Measurements from ENCODE around the gene NTSR1.

Gene NTSR1

DNA sequence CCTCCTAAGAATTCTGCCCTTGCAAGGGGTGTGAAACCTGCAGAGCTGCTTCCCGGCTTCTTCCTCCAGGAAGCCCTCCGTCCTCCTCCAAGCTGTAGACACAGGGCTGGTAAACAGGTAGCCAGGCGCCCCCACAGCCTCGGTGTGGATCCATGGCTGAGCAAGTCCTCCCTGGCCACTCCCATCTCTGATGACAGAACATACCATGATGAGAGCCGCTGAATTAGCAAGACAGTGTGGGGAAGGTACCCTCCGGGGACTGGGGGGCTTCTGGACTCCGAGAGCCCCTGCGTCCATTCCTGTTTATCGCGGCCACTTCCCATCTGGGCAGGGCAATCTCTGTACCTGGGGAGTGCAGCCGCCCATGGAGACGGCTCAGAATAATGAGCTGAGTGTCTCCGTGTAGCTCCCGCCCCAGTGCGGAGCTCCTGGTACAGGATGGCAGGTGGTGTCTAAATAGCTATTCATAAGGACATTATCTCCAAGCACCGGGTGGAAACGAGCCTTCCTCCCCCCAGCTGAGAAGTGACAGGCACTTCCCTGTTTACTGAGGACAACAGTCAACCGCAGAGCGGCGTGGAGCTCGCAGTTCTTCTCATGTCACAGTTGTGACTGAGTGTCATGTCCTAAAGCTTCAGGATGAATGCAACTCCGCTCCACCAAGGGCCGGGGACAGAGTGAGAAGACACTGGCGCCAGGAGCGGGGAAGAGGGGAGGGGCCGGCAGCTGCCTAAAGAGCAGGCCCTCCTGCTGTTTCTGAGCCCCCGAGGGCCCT is 22.7 kb upstream of the NTSR1 start:
- no peaks in the 10 kb centered on the region for H3K9me3 ChIP-seq (ENCODE audit: severe bottlenecking)
- H3K4me3 ChIP-seq (ENCODE audit: severe bottlenecking), result no peak overlapping the region
- DNase-seq (ENCODE audit: low spot score) (no peak), ATAC-seq (ENCODE audit: low read depth) (peak; percentile 7; the same call in 1 of the 3 replicates)
- TF ChIP-seq, protein P1, sequence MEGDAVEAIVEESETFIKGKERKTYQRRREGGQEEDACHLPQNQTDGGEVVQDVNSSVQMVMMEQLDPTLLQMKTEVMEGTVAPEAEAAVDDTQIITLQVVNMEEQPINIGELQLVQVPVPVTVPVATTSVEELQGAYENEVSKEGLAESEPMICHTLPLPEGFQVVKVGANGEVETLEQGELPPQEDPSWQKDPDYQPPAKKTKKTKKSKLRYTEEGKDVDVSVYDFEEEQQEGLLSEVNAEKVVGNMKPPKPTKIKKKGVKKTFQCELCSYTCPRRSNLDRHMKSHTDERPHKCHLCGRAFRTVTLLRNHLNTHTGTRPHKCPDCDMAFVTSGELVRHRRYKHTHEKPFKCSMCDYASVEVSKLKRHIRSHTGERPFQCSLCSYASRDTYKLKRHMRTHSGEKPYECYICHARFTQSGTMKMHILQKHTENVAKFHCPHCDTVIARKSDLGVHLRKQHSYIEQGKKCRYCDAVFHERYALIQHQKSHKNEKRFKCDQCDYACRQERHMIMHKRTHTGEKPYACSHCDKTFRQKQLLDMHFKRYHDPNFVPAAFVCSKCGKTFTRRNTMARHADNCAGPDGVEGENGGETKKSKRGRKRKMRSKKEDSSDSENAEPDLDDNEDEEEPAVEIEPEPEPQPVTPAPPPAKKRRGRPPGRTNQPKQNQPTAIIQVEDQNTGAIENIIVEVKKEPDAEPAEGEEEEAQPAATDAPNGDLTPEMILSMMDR (IDR thresholded peaks at IDR 0.05; ENCODE audit: poor library complexity, severe bottlenecking), result no peak
- H3K36me3 ChIP-seq (ENCODE audit: low read depth), result no peaks in the 10 kb centered on the region
- no peaks in the 10 kb centered on the region for H3K4me1 ChIP-seq (ENCODE audit: insufficient read depth, poor library complexity, severe bottlenecking)
- no peak overlapping the region for H3K27ac ChIP-seq (ENCODE audit: poor library complexity, severe bottlenecking)
- H3K27me3 ChIP-seq (ENCODE audit: insufficient read depth, poor library complexity, severe bottlenecking), result peaks cover 10% of the 10 kb centered on the region

DNA sequence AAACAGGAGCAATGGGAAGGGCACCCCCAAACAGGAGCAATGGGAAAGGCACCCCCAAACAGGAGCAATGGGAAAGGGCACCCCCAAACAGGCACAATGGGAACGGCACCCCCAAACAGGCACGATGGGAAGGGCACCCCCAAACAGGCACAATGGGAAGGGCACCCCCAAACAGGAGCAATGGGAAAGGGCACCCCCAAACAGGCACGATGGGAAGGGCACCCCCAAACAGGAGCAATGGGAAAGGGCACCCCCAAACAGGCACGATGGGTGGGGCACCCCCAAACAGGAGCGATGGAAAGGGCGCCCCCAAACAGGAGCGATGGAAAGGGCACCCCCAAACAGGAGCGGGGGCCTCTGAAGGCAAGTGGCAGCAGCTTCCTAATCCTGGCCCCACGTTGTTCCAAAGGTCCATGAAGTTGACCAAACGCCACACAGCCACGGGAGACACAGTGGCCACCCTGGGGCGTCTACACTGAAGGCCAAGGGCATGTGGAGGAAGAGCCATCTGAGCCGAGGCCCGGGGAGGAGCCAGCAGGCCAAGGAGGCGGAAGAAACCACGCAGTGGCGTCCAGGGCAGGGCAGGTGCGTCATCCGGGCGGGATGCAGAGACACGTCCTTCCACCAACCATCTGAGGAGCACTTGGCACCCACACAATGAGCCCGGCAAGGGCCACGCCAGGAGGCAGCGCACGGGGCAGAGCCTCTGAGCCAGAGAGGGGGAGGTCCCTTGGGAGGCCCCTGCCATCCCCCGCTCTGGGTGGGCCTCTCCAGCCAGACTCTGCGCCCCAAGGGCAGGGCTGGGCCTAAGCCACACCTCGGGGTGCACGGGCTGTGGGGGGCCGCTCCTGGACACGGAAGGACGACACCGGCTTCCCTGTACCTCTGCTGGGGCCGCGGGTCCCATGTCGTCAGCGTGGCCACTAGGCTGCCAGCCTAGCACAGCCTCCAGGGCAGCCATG is 21.5 kb upstream of the NTSR1 start:
- H3K4me3 ChIP-seq (ENCODE audit: severe bottlenecking), result no peak overlapping the region
- peak; percentile 19; the same call in 2 of the 3 replicates for ATAC-seq (ENCODE audit: low read depth)
- no peaks in the 10 kb centered on the region for H3K4me1 ChIP-seq (ENCODE audit: insufficient read depth, poor library complexity, severe bottlenecking)
- no peak for DNase-seq (ENCODE audit: low spot score)
- TF ChIP-seq, protein P1 (IDR thresholded peaks at IDR 0.05; ENCODE audit: poor library complexity, severe bottlenecking), result no peak
- no peaks in the 10 kb centered on the region for H3K36me3 ChIP-seq (ENCODE audit: low read depth)
- H3K27me3 ChIP-seq (ENCODE audit: insufficient read depth, poor library complexity, severe bottlenecking), result peaks cover 6% of the 10 kb centered on the region
- no peak overlapping the region for H3K27ac ChIP-seq (ENCODE audit: poor library complexity, severe bottlenecking)
- H3K9me3 ChIP-seq (ENCODE audit: severe bottlenecking), result no peaks in the 10 kb centered on the region

DNA sequence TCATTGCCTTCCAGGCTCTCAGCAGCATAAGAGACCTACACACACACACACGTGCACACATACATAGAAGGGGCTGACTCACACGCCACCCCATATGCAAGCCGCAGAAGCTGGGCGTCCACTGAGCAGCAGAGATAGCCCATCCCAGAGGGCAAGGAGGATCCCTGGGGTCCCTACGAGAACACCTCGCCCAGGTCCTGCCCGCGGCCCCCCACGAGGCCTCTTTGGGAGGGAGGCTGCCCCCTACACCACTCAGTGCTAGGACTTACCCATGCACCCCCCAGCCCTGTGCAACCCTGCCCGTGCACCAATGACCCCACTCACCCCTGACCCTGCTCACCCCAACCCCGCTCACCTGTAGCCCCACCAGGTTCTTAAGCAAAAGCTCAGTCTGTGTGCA is 20.6 kb upstream of the NTSR1 start:
- TF ChIP-seq, protein P1 (IDR thresholded peaks at IDR 0.05; ENCODE audit: poor library complexity, severe bottlenecking), result no peak
- no peaks in the 10 kb centered on the region for H3K9me3 ChIP-seq (ENCODE audit: severe bottlenecking)
- H3K27me3 ChIP-seq (ENCODE audit: insufficient read depth, poor library complexity, severe bottlenecking), result peaks cover 14% of the 10 kb centered on the region
- no peaks in the 10 kb centered on the region for H3K4me1 ChIP-seq (ENCODE audit: insufficient read depth, poor library complexity, severe bottlenecking)
- H3K27ac ChIP-seq (ENCODE audit: poor library complexity, severe bottlenecking), result no peak overlapping the region
- no peaks in the 10 kb centered on the region for H3K36me3 ChIP-seq (ENCODE audit: low read depth)
- DNase-seq (ENCODE audit: low spot score) (no peak), ATAC-seq (ENCODE audit: low read depth) (no peak)
- H3K4me3 ChIP-seq (ENCODE audit: severe bottlenecking), result no peak overlapping the region

DNA sequence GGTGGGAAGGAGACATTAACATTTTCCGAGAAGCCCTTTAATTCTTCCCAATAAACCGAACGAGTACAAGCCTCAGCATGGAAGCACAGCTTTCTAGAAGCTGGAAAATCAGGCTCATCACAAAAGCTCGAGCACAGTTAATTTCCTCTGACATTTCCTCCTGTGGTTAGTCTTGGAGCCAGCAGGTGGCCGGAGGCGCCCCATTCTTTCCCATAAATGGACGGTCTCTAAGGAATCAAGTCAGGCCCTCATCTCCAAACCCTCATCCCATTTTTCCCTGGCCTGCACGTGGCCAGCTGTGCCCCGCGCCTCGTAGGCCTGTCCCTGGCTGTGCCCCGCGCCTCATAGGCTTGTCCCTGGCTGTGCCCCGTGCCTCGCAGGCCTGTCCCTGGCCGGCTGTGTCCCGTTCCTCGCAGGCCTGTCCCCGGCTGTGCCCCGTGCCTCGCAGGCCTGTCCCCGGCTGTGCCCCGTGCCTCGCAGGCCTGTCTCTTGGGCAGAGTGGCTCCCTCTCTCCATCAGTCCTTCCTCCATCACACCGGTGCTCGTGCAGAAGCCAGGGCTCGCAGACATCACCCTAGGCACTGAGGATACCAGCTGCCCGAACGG is 19.7 kb upstream of the NTSR1 start:
- no peaks in the 10 kb centered on the region for H3K4me1 ChIP-seq (ENCODE audit: insufficient read depth, poor library complexity, severe bottlenecking)
- DNase-seq (ENCODE audit: low spot score) (no peak), ATAC-seq (ENCODE audit: low read depth) (peak; percentile 47)
- H3K9me3 ChIP-seq (ENCODE audit: severe bottlenecking), result no peaks in the 10 kb centered on the region
- no peak overlapping the region for H3K4me3 ChIP-seq (ENCODE audit: severe bottlenecking)
- H3K27me3 ChIP-seq (ENCODE audit: insufficient read depth, poor library complexity, severe bottlenecking), result peaks cover 21% of the 10 kb centered on the region
- no peaks in the 10 kb centered on the region for H3K36me3 ChIP-seq (ENCODE audit: low read depth)
- TF ChIP-seq, protein P1 (IDR thresholded peaks at IDR 0.05; ENCODE audit: poor library complexity, severe bottlenecking), result peak; percentile 52
- H3K27ac ChIP-seq (ENCODE audit: poor library complexity, severe bottlenecking), result no peak overlapping the region

All from RWPE2 (cell line).